ENCODE measurements around the gene CELF1.

Gene CELF1

GRCh38 chr11:47506795-47507562 lies 46.0 kb downstream of the CELF1 start:
- peaks cover 4% of the 10 kb centered on the region; the same call in 1 of the 2 replicates for H3F3A ChIP-seq (ENCODE audit: low read depth)
- no peaks in the 10 kb centered on the region for H3K9me3 ChIP-seq (ENCODE audit: insufficient read depth, low read depth, low read length)
- H3K9ac ChIP-seq (ENCODE audit: low read depth, low read length, poor library complexity, severe bottlenecking) = no peak overlapping the region
- H3K4me1 ChIP-seq (ENCODE audit: insufficient read depth, low read length, poor library complexity, severe bottlenecking) = peaks cover 13% of the 10 kb centered on the region
- H2AFZ ChIP-seq (ENCODE audit: low read length) = no peak overlapping the region
- no peak overlapping the region for H3K4me3 ChIP-seq (ENCODE audit: low read length, poor library complexity, severe bottlenecking)
- TF ChIP-seq, protein P1, sequence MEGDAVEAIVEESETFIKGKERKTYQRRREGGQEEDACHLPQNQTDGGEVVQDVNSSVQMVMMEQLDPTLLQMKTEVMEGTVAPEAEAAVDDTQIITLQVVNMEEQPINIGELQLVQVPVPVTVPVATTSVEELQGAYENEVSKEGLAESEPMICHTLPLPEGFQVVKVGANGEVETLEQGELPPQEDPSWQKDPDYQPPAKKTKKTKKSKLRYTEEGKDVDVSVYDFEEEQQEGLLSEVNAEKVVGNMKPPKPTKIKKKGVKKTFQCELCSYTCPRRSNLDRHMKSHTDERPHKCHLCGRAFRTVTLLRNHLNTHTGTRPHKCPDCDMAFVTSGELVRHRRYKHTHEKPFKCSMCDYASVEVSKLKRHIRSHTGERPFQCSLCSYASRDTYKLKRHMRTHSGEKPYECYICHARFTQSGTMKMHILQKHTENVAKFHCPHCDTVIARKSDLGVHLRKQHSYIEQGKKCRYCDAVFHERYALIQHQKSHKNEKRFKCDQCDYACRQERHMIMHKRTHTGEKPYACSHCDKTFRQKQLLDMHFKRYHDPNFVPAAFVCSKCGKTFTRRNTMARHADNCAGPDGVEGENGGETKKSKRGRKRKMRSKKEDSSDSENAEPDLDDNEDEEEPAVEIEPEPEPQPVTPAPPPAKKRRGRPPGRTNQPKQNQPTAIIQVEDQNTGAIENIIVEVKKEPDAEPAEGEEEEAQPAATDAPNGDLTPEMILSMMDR (conservative IDR thresholded peaks at IDR 0.05; ENCODE audit: low read length) = no peak
- TF ChIP-seq EZH2phosphoT487 (IDR thresholded peaks at IDR 0.05; ENCODE audit: borderline replicate concordance) = no peak
- no peaks in the 10 kb centered on the region for H3K9me2 ChIP-seq (replicated peaks; ENCODE audit: low read depth, low read length)
- H3K4me2 ChIP-seq (ENCODE audit: low read depth, low read length, poor library complexity, severe bottlenecking) = no peak overlapping the region
- H4K20me1 ChIP-seq (ENCODE audit: insufficient read depth, low read length, poor library complexity, severe bottlenecking) = peaks cover 83% of the 10 kb centered on the region
- H3K36me3 ChIP-seq (ENCODE audit: insufficient read depth, low read length) = peaks cover 30% of the 10 kb centered on the region
- no peaks in the 10 kb centered on the region for H3K27me3 ChIP-seq (ENCODE audit: insufficient read depth, low read length, poor library complexity, severe bottlenecking)
- H3K79me2 ChIP-seq (ENCODE audit: insufficient read depth, low read length) = peaks cover 100% of the 10 kb centered on the region

DNA sequence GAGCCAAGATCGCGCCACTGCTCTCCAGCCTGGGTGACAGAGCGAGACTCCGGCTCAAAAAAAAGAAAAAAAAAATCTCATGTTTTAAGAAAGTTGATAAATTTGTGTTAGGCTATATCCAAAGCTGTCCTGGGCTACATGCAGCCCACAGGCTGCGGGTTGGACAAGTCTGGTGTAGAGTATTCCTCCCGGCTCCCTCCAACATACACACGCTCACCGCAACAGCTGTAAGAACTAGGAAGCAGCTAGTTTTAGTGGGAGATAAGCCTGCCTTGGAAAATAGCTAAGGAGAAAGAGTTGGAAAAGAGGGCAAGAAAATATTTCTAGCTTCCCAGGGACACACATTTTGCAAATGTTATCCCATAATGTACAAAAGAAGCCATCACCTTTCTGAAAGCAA lies 46.6 kb downstream of the CELF1 start:
- H3F3A ChIP-seq (ENCODE audit: low read depth) = peaks cover 4% of the 10 kb centered on the region; the same call in 1 of the 2 replicates
- TF ChIP-seq EZH2phosphoT487 (IDR thresholded peaks at IDR 0.05; ENCODE audit: borderline replicate concordance) = no peak
- TF ChIP-seq, protein P1 (conservative IDR thresholded peaks at IDR 0.05; ENCODE audit: low read length) = no peak
- peaks cover 80% of the 10 kb centered on the region for H4K20me1 ChIP-seq (ENCODE audit: insufficient read depth, low read length, poor library complexity, severe bottlenecking)
- peaks cover 33% of the 10 kb centered on the region for H3K36me3 ChIP-seq (ENCODE audit: insufficient read depth, low read length)
- H3K27me3 ChIP-seq (ENCODE audit: insufficient read depth, low read length, poor library complexity, severe bottlenecking) = no peaks in the 10 kb centered on the region
- no peak overlapping the region for H2AFZ ChIP-seq (ENCODE audit: low read length)
- peaks cover 100% of the 10 kb centered on the region for H3K79me2 ChIP-seq (ENCODE audit: insufficient read depth, low read length)
- H3K9ac ChIP-seq (ENCODE audit: low read depth, low read length, poor library complexity, severe bottlenecking) = no peak overlapping the region
- H3K9me3 ChIP-seq (ENCODE audit: insufficient read depth, low read depth, low read length) = no peaks in the 10 kb centered on the region
- no peak overlapping the region for H3K4me2 ChIP-seq (ENCODE audit: low read depth, low read length, poor library complexity, severe bottlenecking)
- H3K9me2 ChIP-seq (replicated peaks; ENCODE audit: low read depth, low read length) = no peaks in the 10 kb centered on the region
- peaks cover 13% of the 10 kb centered on the region for H3K4me1 ChIP-seq (ENCODE audit: insufficient read depth, low read length, poor library complexity, severe bottlenecking)
- H3K4me3 ChIP-seq (ENCODE audit: low read length, poor library complexity, severe bottlenecking) = no peak overlapping the region

GRCh38 chr11:47504910-47505309 lies 48.0 kb downstream of the CELF1 start:
- H3K9me2 ChIP-seq (replicated peaks; ENCODE audit: low read depth, low read length) = no peaks in the 10 kb centered on the region
- H3K36me3 ChIP-seq (ENCODE audit: insufficient read depth, low read length) = peaks cover 48% of the 10 kb centered on the region
- no peak for TF ChIP-seq EZH2phosphoT487 (IDR thresholded peaks at IDR 0.05; ENCODE audit: borderline replicate concordance)
- TF ChIP-seq, protein P1 (conservative IDR thresholded peaks at IDR 0.05; ENCODE audit: low read length) = no peak
- H4K20me1 ChIP-seq (ENCODE audit: insufficient read depth, low read length, poor library complexity, severe bottlenecking) = peaks cover 81% of the 10 kb centered on the region
- peaks cover 13% of the 10 kb centered on the region for H3K4me1 ChIP-seq (ENCODE audit: insufficient read depth, low read length, poor library complexity, severe bottlenecking)
- no peaks in the 10 kb centered on the region for H3K27me3 ChIP-seq (ENCODE audit: insufficient read depth, low read length, poor library complexity, severe bottlenecking)
- peaks cover 4% of the 10 kb centered on the region; the same call in 1 of the 2 replicates for H3F3A ChIP-seq (ENCODE audit: low read depth)
- H3K4me2 ChIP-seq (ENCODE audit: low read depth, low read length, poor library complexity, severe bottlenecking) = no peak overlapping the region
- H3K9ac ChIP-seq (ENCODE audit: low read depth, low read length, poor library complexity, severe bottlenecking) = no peak overlapping the region
- no peaks in the 10 kb centered on the region for H3K9me3 ChIP-seq (ENCODE audit: insufficient read depth, low read depth, low read length)
- peaks cover 100% of the 10 kb centered on the region for H3K79me2 ChIP-seq (ENCODE audit: insufficient read depth, low read length)
- H3K4me3 ChIP-seq (ENCODE audit: low read length, poor library complexity, severe bottlenecking) = no peak overlapping the region
- no peak overlapping the region for H2AFZ ChIP-seq (ENCODE audit: low read length)
